ENCODE results near the gene ADAMTSL3. TPM values are rescaled to one million over a fixed set of nuclear protein-coding genes. Genes with fewer than 3 reads are reported as not detected.

The ADAMTSL3 gene
- total RNA-seq, 1 experiment from 2014 or later, result 1.8 TPM

DNA sequence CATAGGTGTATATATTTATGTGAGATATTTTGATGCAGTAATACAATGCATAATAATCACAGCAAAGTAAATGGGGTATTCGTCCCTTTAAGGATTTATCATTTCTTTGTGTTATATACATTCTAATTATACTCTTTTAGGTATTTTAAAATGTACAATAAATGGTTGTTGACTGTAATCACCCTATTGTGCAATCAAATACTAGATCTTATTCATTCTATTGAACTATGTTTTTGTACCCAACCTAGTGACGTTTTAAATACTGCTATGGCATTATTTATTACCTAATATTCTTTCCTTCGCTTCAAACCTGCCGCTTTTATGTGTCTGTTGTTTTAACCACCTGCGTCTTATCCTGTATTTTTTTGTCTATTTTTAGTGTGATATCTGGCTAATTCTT, 132.4 kb downstream of the ADAMTSL3 start (continued):
- TF ChIP-seq, protein P1, sequence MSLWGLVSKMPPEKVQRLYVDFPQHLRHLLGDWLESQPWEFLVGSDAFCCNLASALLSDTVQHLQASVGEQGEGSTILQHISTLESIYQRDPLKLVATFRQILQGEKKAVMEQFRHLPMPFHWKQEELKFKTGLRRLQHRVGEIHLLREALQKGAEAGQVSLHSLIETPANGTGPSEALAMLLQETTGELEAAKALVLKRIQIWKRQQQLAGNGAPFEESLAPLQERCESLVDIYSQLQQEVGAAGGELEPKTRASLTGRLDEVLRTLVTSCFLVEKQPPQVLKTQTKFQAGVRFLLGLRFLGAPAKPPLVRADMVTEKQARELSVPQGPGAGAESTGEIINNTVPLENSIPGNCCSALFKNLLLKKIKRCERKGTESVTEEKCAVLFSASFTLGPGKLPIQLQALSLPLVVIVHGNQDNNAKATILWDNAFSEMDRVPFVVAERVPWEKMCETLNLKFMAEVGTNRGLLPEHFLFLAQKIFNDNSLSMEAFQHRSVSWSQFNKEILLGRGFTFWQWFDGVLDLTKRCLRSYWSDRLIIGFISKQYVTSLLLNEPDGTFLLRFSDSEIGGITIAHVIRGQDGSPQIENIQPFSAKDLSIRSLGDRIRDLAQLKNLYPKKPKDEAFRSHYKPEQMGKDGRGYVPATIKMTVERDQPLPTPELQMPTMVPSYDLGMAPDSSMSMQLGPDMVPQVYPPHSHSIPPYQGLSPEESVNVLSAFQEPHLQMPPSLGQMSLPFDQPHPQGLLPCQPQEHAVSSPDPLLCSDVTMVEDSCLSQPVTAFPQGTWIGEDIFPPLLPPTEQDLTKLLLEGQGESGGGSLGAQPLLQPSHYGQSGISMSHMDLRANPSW (CRISPR knock-in tag; conservative IDR thresholded peaks at IDR 0.05; ENCODE audit: low read depth), result no peak
- TF ChIP-seq, protein P2, sequence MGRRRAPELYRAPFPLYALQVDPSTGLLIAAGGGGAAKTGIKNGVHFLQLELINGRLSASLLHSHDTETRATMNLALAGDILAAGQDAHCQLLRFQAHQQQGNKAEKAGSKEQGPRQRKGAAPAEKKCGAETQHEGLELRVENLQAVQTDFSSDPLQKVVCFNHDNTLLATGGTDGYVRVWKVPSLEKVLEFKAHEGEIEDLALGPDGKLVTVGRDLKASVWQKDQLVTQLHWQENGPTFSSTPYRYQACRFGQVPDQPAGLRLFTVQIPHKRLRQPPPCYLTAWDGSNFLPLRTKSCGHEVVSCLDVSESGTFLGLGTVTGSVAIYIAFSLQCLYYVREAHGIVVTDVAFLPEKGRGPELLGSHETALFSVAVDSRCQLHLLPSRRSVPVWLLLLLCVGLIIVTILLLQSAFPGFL (CRISPR knock-in tag; IDR thresholded peaks at IDR 0.05; ENCODE audit: borderline replicate concordance), result no peak
- no peak for TF ChIP-seq ATF1 (CRISPR knock-in tag; IDR thresholded peaks at IDR 0.05)
- TF ChIP-seq EMX1 (CRISPR knock-in tag; IDR thresholded peaks at IDR 0.05), result no peak
- TF ChIP-seq GABPB1 (CRISPR knock-in tag; IDR thresholded peaks at IDR 0.05), result no peak
- TF ChIP-seq, protein P3, sequence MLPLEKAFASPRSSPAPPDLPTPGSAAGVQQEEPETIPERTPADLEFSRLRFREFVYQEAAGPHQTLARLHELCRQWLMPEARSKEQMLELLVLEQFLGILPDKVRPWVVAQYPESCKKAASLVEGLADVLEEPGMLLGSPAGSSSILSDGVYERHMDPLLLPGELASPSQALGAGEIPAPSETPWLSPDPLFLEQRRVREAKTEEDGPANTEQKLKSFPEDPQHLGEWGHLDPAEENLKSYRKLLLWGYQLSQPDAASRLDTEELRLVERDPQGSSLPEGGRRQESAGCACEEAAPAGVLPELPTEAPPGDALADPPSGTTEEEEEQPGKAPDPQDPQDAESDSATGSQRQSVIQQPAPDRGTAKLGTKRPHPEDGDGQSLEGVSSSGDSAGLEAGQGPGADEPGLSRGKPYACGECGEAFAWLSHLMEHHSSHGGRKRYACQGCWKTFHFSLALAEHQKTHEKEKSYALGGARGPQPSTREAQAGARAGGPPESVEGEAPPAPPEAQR (CRISPR knock-in tag; IDR thresholded peaks at IDR 0.05), result no peak
- no peak for TF ChIP-seq ZNF671 (CRISPR knock-in tag; IDR thresholded peaks at IDR 0.05)
- no peak for TF ChIP-seq TCF7 (CRISPR knock-in tag; IDR thresholded peaks at IDR 0.05; ENCODE audit: low read depth)
- no peak for TF ChIP-seq OVOL2 (CRISPR knock-in tag; IDR thresholded peaks at IDR 0.05; ENCODE audit: borderline replicate concordance)
- TF ChIP-seq NFYB (CRISPR knock-in tag; conservative IDR thresholded peaks at IDR 0.05; ENCODE audit: low read depth), result no peak

DNA sequence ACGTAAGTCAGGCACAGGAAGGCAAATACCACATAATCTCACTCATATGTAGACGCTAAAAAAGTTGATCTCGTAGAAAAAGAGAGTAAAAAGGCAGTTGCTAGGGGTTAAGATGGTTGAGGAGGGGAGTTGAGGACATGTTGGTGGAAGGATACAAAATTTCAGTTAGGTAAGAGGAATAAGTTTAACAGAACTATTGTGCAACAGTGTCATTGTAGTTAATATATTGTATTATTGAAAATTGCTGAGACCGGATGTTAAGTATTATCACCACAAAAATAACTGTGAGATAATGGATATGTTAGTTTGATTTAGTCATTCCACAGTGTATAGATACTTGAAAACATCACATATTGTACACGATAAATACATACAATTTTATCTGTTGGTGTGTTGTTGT, 139.1 kb downstream of the ADAMTSL3 start:
- Mint-ChIP-seq H3K9me3 (no peaks in the 10 kb centered on the region), H3K36me3 (no peaks in the 10 kb centered on the region), H3K4me3 (no peak overlapping the region), H3K4me1 (no peaks in the 10 kb centered on the region), H3K27ac (peak overlapping the region; percentile 3; the same call in 1 of the 2 replicates), H3K27me3 (ENCODE audit: low read depth) (no peaks in the 10 kb centered on the region)
- CTCF ChIA-PET, result no interaction called here
- no peak for DNase-seq (ENCODE audit: low spot score)
- POLR2A ChIA-PET, result no interaction called here
- no peak for ATAC-seq
- TF ChIP-seq NFATC4 (CRISPR knock-in tag; IDR thresholded peaks at IDR 0.05), result no peak
- TF ChIP-seq ZNF416 (CRISPR knock-in tag; IDR thresholded peaks at IDR 0.05), result no peak
- TF ChIP-seq, protein P4, sequence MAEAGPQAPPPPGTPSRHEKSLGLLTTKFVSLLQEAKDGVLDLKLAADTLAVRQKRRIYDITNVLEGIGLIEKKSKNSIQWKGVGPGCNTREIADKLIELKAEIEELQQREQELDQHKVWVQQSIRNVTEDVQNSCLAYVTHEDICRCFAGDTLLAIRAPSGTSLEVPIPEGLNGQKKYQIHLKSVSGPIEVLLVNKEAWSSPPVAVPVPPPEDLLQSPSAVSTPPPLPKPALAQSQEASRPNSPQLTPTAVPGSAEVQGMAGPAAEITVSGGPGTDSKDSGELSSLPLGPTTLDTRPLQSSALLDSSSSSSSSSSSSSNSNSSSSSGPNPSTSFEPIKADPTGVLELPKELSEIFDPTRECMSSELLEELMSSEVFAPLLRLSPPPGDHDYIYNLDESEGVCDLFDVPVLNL (CRISPR knock-in tag; IDR thresholded peaks at IDR 0.05; ENCODE audit: borderline replicate concordance, low read depth), result no peak
- TF ChIP-seq TEAD4 (CRISPR knock-in tag; IDR thresholded peaks at IDR 0.05), result no peak
- TF ChIP-seq, protein P5, sequence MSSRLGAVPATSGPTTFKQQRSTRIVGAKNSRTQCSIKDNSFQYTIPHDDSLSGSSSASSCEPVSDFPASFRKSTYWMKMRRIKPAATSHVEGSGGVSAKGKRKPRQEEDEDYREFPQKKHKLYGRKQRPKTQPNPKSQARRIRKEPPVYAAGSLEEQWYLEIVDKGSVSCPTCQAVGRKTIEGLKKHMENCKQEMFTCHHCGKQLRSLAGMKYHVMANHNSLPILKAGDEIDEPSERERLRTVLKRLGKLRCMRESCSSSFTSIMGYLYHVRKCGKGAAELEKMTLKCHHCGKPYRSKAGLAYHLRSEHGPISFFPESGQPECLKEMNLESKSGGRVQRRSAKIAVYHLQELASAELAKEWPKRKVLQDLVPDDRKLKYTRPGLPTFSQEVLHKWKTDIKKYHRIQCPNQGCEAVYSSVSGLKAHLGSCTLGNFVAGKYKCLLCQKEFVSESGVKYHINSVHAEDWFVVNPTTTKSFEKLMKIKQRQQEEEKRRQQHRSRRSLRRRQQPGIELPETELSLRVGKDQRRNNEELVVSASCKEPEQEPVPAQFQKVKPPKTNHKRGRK (CRISPR knock-in tag; IDR thresholded peaks at IDR 0.05; ENCODE audit: borderline replicate concordance), result no peak
- TF ChIP-seq ZNF121 (CRISPR knock-in tag; IDR thresholded peaks at IDR 0.05), result no peak
- TF ChIP-seq JUN (CRISPR knock-in tag; IDR thresholded peaks at IDR 0.05), result no peak
- no peak for TF ChIP-seq TEAD1 (CRISPR knock-in tag; IDR thresholded peaks at IDR 0.05)
- TF ChIP-seq, protein P6, sequence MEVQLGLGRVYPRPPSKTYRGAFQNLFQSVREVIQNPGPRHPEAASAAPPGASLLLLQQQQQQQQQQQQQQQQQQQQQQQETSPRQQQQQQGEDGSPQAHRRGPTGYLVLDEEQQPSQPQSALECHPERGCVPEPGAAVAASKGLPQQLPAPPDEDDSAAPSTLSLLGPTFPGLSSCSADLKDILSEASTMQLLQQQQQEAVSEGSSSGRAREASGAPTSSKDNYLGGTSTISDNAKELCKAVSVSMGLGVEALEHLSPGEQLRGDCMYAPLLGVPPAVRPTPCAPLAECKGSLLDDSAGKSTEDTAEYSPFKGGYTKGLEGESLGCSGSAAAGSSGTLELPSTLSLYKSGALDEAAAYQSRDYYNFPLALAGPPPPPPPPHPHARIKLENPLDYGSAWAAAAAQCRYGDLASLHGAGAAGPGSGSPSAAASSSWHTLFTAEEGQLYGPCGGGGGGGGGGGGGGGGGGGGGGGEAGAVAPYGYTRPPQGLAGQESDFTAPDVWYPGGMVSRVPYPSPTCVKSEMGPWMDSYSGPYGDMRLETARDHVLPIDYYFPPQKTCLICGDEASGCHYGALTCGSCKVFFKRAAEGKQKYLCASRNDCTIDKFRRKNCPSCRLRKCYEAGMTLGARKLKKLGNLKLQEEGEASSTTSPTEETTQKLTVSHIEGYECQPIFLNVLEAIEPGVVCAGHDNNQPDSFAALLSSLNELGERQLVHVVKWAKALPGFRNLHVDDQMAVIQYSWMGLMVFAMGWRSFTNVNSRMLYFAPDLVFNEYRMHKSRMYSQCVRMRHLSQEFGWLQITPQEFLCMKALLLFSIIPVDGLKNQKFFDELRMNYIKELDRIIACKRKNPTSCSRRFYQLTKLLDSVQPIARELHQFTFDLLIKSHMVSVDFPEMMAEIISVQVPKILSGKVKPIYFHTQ (CRISPR knock-in tag; IDR thresholded peaks at IDR 0.05), result no peak
- TF ChIP-seq FOXP1 (CRISPR knock-in tag; IDR thresholded peaks at IDR 0.05; ENCODE audit: borderline replicate concordance), result no peak
- TF ChIP-seq NR2C2 (CRISPR knock-in tag; IDR thresholded peaks at IDR 0.05), result no peak
- TF ChIP-seq ATF1 (CRISPR knock-in tag; IDR thresholded peaks at IDR 0.05), result no peak
- TF ChIP-seq, protein P7, sequence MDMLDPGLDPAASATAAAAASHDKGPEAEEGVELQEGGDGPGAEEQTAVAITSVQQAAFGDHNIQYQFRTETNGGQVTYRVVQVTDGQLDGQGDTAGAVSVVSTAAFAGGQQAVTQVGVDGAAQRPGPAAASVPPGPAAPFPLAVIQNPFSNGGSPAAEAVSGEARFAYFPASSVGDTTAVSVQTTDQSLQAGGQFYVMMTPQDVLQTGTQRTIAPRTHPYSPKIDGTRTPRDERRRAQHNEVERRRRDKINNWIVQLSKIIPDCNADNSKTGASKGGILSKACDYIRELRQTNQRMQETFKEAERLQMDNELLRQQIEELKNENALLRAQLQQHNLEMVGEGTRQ (CRISPR knock-in tag; IDR thresholded peaks at IDR 0.05), result no peak
- TF ChIP-seq, protein P8, sequence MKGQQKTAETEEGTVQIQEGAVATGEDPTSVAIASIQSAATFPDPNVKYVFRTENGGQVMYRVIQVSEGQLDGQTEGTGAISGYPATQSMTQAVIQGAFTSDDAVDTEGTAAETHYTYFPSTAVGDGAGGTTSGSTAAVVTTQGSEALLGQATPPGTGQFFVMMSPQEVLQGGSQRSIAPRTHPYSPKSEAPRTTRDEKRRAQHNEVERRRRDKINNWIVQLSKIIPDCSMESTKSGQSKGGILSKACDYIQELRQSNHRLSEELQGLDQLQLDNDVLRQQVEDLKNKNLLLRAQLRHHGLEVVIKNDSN (CRISPR knock-in tag; IDR thresholded peaks at IDR 0.05), result no peak
- TF ChIP-seq ZNF138 (CRISPR knock-in tag; conservative IDR thresholded peaks at IDR 0.05), result no peak
